HG03025 (cell line): Measurements from ENCODE around the gene ZDHHC1.

Experiments used
- ATAC-seq: cut with Tn5 transposase; IDR thresholded peaks from one replicate; pipeline ENCODE4 v1.9.1; 2021; ENCODE audit warnings: mild to moderate bottlenecking, moderate library complexity; ENCODE audit not compliant: unreplicated experiment, low FRiP score

Gene ZDHHC1, protein sequence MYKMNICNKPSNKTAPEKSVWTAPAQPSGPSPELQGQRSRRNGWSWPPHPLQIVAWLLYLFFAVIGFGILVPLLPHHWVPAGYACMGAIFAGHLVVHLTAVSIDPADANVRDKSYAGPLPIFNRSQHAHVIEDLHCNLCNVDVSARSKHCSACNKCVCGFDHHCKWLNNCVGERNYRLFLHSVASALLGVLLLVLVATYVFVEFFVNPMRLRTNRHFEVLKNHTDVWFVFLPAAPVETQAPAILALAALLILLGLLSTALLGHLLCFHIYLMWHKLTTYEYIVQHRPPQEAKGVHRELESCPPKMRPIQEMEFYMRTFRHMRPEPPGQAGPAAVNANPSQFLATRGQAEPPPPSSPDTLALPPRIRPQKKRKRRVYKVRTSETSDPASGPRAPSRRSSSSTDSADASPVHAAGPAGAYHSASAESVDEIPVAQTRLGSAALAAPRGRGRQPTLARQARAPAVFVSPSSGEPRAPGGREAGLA

DNA sequence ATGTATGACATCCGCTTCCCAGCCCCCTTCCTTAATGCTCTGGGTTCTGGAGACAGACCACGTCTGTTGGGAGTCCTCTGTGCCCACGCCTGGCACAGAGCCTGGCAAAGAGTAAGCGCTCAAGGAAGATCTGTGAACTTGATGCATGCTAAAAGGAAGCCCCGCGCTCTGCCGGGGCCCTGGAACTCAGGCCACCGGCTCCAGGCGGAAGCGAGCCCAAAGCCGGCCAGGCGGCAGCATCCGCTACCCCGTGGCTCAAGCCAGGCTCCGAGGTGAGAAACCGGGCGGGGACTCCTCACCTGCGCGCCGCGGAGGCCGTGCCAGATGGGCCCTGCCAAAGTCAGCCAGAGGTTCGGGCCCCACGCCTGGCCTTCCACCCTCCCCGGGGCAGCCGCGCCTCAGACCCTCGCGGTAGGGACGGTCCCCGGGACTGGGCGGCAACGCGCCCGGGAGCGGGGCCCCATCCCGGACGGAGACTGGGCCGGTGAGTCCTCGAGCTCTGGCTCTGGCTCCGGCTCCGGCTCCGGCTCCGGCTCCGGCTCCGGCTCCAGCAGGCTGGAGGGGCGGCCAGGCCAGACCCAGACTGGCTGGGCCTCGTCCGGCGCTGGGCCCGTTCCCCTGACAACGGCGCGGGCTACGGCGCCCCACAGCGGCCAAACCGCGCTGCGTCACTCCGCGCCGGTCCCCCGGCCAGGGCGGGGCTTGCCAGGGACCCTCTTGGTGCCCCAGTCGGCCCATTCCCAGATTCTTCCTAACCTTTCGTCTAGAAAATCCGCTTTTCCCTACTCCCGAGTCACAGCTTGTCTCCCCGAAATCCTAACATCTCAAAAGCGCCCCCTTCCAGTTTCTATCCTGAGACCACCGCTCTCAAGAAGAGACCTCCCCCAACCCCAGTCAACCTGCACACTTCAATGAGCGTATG is at the start of gene ZDHHC1:
Gene ZDHHC1, minus strand, starts transcription at position 606 of the 922 bp plus-strand sequence. CDS start 8,702 bp downstream, outside the sequence.
- ATAC-seq, result no peak

DNA sequence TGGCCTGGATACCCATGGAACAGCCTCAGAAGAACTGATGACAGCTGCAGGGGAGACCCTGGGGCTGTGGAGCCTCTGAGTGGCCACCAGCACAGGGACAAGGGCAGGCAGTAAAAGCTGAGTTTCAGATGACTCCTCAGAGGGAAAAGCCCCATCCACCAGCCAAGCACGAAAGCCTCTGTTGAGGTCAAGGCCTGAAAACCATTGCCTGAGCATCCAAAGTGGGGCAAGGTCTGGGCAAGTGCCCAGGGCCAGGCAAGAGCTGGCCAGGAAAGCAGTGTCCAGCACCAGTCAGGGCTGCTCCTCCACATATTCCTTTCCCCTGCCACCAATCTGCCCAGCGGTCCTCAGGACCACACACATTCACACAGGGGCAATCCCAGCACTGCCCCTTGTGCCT is 48.3 kb upstream of the ZDHHC1 start:
- ATAC-seq, result no peak

DNA sequence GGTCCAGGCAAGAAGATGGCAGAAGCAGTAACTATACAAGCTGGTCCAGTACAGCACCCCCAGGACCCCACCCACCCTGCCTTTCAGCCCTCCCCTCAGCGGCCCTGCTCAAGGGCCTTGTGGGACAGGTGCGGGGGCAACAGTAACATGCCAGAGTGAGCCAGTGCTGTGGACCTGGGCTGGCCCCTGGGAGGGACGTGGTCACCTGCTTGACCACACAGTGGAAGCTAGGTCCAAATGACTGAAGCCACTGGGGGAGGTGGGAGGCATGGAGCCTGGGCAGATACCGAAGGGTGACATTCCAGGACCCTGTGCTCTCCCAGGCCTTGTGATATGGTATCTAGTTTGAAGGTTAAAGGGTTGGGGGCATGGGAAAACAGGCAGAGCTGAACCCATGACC is 47.4 kb upstream of the ZDHHC1 start:
- ATAC-seq, result no peak

DNA sequence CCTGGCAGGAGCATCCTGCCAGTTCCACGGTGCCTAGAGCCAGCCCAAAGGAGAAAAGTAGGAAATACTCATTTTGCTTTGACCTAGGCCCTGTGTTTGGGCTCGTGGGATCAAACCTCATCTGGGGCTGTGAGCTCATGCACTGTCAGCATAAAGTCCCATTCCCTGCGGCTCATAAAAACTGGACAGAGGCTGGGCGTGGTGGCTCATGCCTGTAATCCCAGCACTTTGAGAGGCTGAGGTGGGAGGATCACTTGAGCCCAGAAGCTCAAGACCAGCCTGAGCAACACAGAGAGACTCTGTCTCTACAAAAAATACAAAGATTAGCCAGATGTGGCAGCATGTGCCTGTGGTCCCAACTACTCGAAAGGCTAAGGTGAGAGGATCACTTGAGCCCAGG is 46.8 kb upstream of the ZDHHC1 start:
- ATAC-seq, result no peak

DNA sequence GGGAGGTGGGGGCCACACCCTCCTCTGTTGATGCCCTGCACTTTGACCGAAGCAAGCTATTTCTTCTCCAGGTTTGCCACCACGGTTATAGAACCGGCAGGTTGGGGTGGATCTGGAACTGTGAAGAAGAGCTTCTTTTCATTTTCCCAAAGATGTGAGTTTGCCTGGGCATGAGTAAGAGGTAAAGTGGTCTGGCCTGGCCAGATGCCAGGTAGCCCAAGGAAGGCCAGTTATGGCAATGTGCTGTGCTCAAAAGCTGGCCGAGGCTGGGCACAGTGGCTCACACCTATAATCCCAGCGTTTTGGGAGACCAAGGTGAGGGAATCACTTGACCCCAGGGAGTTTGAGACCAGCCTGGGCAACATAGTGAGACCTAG is 46.0 kb upstream of the ZDHHC1 start:
- ATAC-seq, result no peak

DNA sequence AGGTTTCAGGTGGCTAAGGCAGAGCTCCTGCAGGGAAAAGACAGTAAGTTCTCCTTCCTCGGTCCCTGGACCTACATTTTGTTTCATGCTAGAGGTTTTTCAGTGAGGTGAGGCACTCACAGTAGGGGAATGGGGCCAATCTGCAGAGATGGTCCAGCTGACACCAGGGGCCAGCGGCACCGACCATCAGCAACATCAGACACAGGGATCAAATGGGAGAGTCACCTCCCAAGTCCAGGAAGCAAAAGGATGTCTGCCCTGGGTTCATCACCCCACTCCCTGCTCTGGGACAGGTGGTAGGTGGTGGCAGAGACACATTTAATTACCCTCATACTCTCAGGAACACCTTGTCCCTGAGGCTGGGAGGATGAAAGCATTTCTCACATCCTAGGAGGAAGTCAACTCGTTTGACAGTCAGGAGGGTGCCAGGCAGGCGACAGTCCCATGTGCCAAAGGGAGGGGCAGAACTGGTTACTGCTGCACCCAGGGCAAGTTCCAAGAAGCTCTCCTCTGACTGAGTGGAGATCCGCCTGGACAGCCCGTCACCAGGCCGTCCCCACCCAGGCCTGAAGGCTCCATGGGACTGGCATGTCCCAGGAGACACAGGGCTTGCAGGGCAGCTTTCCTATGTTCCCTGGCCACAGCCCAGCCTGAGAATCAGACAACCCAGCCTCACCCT is 45.5 kb upstream of the ZDHHC1 start:
- no peak for ATAC-seq

DNA sequence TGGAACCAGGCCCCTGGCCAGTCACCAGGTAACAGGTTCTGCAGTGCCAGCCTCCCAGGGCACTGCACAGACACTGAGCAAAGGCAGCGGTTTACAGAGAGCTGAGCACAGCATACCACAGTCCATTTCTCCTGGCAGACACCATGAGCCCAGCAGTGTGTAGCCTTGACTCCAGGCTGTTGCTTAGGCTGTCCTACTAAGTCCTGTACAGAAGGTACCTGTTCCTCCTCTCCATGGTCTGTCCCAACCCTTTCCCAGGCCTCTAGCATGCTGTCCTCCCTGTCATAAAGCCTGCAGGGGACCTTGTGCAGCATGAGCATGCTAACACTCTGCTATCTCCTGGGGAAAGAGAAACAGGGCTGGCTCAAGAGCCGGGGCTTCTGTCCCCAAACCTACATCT is 44.7 kb upstream of the ZDHHC1 start:
- ATAC-seq, result no peak

DNA sequence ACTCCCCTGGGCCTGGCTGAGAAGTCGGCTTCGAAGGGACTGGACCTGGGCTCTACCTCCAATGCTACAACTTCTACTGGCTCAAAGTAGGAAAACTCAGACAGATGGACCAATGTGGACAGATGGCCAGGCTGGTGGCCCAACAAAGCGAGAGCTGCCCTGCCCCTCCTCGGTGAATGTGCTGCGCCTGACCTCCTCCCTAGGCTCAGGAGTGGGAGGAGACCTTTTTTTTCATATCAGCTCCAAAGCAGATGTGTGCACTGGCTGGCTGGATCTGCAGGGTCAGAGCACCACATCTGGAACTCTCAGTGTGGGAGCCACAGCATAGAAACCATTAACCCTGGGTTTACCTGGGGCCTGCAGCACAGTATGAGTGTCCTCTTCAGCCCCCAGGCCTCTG is 43.9 kb upstream of the ZDHHC1 start:
- ATAC-seq, result no peak

DNA sequence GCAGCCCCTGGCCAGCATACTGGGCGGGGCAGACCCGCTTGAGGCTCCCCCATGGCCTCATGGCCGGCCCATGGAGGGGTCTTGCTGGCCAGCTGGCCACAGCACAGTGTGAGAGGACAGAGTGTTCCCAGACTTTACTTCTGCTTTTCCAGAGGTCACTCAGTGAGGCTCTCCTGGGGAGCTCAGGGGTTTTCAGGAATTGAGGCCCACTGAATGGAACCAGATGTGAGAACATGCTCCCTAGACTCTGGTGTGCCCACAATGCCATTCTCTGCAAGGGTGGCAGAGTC is 43.5 kb upstream of the ZDHHC1 start:
- ATAC-seq, result no peak

DNA sequence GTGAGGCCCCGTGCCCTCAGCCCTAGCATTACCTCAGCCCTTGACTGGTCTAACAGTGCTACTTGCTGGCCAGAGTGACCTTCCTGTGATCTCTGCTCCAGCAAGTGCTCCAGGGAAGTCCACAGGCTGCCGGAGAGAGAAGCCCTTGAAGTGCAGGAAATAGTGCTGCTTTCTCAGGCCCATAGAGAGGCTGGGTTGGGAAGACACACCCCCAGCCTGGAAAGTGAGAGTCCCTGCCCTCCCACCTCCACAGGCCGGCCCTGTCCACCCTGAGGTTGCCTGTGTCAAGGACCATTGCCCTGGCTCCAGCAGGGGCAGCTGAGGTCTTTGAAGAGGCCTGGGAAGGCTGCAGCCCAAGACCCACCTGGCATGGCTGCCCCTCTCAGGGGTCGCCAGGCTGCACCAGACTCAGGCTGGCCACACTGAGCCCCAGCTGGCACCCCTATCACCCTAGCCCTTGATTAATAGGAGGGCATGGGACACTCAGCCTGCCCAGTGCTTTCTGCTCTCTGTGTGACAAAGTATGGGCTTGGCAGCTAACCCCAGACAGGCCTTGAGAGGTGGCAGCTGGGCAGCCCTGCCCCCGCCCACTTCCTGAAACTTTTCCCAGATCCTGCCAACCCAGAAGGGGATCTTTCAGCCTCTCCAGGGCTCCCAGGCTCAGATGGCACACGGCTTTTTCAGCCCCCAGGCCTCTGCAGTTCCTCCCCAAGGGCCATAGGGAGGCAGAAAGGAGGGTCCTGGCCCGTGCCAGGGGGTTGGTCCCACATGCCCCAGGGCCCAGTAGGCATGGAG is 43.0 kb upstream of the ZDHHC1 start:
- ATAC-seq, result no peak

DNA sequence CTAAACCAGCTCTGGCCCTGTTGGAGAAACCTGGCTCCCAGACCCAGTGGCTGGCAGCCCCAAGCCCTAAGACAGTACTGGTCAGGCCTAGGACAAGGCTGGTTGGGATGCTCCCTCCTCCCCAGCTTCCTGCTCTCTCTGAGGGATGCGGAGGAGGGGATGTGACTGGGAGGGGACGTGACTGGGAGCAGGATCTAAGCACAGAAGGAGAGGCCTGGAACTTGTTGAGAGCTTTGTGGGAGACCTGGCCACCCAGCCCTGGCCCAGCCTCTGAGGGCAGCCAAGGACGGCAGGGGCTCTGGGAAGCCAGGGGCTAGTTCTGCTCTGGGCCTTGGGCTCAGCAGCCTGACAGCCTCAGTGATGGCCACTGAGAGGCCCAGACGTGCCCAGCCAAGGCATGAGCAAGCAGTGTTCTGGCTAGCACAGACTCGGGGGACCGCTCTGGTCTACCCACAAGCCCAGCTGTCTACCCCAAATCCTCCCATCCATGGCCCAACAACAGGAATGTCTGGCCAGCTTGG is 41.9 kb upstream of the ZDHHC1 start:
- ATAC-seq, result no peak

DNA sequence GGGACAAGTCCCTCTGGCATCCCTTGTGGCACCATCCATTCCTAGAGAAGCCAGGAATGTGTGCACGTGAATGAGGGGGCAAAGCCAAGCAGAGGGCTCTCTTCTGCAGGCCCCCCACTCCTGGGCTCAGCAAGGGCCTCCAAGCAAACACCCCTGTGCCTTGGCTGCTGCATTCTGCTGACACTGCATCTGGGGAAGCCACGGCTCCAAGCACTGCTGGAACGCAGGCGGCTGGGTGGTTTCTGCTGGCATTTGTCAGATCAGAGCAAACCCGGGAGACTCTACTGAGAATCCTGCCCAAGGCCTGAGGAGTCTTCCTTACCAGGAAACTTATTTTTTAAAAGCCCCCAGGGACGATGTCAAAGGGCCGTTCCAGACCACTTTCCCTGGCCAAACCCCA is 41.3 kb upstream of the ZDHHC1 start:
- ATAC-seq, result no peak

DNA sequence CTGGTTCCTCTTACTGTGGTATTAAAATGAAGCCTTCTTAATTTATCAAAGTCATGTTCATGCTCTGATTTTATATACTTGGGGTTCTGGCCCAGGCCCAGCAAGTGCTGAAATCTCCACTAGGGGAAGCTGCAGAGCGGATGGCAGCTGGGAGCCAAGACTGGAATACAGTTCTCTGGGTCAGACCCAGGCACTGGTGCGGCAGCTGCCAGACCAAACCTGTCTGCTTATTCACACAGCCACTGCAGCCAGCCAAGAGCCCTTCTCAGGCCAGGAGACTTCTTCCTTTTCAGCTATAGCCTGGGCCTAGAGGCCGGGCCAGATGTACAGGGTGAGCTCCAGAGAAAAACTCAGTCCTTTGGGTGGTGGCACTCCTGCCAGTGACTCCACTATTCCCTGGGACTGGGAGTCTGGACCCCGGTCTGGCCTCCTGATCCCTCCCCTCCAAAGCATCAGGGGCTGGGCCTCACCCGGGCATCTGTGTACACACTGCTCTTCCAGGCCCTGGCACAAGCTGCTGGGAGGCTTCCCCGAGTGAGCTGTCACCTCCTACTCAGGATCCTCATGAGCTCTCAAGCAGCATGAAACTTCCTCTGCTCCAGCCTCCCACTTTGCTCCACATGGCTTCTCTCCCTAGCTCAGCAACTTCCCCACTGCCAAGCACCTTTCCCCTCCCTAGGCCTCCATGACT is 40.3 kb upstream of the ZDHHC1 start:
- no peak for ATAC-seq

DNA sequence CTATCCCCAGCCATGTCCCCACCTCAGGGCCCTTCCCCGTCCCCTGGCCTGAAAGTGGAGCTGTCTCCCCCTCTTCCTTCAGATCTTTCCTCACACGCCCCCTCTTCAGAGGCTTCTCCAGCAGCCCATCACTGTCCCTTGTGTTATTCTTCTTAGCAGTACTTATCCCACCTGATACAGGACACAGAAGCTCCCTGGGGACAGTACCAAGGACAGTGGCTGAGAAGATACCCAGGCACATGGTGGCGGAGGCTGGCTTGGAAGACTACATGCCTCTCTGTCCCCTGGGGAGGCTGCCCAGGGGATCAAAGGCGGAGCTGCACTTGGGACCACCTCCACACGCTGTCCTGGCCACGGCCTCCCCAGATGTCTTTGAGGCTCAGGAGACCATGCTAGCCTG is 38.6 kb upstream of the ZDHHC1 start:
- no peak for ATAC-seq

DNA sequence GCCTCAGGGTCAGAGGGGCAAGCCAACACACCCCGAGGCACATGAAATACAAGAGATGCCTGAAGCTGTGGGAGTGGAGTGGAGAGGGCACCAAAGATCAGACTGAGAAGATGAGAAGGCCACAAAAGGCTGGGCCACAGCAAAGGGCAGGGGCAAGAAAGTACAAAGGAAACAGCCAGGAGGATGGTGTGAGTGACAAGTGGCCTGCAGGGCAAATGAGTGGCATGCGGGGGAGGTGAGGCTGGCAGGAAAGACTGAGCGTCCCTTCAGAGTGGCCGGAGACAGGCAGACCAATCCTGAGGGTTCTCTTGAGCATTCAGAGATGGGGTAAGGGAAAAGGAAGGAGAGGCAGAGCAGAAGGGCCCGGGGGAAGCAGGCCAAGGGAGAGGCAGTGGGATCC is 37.8 kb upstream of the ZDHHC1 start:
- no peak for ATAC-seq

DNA sequence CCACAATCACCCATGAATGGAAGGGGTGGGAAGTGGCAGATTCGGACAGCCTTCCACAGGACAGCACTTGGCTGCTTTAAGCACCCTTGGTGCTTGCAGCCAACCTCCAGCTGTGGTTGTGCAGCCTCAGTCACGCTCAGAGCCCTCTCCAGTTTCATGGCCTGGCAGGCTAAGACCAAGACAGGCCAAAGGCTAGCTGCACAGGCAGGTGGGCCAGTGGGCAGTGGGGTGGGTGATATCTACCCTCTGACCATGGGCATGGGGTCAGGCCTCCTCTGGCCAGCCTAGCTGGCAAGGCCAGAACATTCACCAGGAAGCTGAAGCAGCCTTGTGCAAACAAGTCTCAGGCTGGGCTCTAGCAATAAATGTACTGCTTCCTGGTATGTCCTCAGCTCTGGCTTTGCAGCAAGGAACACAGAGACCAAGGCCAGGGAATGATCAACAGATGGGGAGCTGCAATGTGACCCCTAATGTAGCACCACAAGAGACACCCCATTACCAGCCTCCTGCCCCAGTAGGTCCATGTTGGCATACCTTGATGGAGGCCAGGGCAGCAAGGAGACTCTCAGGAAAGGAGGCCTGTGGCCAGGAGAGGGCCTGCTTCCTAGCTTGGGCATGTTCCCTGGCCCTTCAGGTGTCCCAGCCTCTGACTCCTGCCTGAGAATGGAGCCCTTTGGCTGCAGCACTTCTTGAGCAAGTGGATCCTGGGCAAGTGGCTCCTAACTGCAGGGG is 35.6 kb upstream of the ZDHHC1 start:
- ATAC-seq, result no peak

DNA sequence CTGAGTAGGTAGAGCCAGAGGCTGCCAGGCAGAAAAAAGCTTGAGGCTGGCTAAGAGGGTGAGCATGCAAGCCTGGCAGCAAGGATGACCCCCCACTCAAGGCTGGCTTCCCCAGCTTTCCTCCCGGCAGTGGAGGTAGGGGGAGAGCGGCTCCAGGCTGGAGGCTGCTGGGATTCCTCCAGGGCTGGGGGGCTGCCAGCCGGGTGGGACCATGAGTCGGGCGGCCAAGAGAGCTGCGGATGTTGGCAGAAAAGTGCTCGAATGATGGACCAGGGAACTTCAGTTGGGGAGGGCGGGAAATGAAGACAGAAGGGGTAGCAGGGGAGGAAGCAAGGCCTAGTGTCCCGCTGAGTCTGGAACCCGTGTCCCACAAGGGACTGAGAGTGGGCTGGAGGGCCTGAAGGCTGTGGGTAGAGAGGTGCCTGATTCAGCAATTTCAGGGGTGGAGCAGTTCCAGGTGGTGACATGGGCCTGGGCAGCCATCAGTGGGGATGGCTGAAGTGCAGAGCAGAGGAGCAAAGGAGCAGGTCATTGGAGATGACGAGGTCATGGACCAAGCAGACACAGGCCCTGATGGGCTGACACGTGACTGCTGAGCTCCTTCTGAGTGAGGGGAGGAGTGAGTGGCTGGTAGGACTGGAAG is 34.9 kb upstream of the ZDHHC1 start:
- no peak for ATAC-seq

DNA sequence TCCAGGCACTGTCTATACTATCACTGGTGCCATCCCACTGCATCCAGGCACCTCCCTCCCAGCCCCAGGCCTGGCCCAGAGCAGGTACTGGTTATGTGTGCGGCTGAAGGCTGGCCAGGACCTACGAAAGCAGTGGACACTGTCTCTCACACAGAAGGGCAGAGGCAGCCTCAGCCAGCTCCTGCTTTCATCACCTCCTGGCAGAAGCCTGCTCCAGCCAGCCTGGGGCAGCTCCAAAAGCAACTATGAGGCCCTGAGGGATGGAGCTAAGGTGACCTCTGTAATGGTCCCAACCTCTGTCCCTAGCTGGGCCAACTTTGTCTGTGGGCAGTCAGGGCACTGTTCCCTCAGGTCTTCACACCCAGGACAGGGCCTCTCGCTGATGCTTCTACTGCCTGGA is 33.5 kb upstream of the ZDHHC1 start:
- no peak for ATAC-seq
